Kidney glomerular epithelial cell (primary cell): Measurements from ENCODE around the gene EIF6.

ENCODE experiments used
- DNase-seq: peaks from one replicate; lab custom pipeline; 2025; lab: John Stamatoyannopoulos, UW

Gene EIF6

DNA sequence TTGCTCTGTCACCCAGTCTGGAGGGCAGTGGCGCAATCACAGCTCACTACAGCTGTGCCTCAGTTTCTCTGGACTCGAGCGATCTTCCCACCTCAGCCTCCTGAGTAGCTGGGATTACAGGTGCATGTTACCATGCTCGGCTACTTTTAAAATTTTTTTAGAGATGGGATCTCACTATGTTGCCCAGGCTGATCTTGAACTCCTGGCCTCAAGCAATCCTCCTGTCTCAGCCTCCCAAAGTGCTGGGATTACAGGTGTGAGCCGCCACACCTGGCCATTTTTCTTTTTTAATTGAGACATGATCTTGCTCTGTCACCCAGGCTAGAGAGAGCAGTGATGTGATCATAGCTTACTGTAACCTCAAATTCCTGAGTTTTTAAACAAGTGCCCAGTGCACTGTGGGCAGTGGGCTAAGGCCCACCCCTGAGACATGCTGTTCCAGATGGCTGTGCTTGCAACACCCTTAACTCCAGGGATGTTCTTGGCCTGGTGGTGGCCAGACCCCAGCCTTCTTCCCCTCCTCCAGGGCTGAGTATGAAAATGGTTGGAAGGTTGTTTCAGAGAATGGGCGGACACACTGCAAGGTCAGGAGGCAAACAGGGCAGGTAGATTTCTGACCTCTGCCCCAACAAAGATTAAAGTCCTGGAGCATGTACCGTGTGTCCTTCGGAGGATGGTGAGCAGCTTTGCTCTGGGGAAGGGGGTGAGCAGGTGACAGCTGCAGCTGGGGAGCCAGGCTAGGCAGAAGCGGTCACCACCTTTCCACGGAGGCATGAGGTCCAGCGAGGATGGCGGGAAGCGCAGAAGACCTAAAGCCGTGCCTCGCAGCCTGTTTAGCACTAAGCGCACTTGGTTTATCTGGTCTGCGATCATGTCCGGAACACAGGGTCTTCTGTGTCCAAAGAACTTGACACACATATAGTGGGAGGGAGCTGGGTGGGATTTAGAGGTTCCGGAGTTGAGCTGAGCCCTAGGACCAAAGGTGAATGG is 9.0 kb upstream of the EIF6 start:
- DNase-seq, result no peak

DNA sequence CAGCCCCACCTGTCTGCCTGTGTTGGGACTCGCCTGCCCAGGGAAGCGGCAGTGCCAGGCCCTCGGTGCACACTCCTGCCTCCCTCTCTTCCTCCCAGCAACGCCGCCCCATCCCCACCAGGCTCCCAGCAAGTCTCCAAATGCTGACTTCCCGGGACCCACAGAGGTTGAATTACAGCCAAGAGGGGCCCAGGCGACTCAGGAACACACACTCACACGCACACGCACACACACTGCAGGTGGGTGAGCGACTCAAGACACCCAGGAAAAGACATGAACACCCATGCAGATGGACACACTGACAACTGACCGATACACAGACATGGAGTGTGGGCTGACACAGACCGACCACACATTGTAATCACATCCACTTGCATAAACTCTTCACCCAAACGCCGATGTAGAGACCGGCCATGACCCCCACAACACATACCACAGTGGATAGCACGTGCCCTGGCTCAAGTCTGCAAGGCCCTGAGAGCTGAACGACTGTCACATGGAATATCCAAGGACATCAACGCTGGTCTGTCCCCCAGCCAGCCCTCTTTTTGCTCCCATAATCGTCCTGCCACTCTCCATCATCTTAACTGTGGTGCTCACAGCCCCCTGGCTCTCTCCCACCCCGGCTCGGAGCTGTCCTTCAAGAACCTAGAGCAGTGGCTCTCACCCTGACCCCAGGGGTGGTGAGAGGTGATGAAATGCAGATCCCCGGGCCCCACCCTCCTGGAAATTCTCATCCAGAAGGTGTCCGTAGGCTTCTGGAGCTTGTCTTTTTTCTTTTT is 8.1 kb upstream of the EIF6 start:
- DNase-seq, result no peak

- DNase-seq, result no peak
Observed at GRCh38 chr20:35291654-35292503, 7.3 kb upstream of the EIF6 start, which contains the start of gene FAM83C. TSS of gene FAM83C (minus strand) at chr20:35292425. CDS start at chr20:35292304, 121 bp downstream.

DNA sequence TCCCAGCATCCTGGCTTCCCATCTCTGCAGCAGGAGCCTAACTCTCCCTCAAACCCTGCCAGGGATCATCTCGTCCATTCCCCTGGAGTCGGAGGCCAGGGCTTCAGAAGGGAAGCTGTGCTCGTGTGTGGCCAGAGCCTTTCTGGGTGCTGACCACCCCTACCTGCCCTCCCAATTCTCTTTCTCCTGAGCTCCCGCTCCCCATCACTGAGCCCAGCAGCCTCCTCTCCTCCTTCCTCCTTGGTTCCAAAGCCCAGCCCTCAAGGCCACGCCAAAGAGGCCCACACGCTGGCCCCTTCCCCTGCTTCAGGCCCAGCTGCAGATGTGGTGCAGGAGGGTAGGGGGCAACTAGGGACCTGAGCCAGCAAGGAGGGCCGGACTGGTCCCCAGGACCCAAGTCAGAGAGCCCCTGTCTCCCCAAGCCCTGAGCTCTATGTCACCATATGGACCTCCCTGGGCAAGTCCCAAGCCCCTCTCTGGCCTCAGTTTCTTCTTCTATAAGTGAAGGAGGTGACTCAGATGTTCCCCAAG is 6.4 kb upstream of the EIF6 start:
- no peak for DNase-seq

- DNase-seq, result no peak
Observed at GRCh38 chr20:35290186-35290886, 5.8 kb upstream of the EIF6 start.

DNA sequence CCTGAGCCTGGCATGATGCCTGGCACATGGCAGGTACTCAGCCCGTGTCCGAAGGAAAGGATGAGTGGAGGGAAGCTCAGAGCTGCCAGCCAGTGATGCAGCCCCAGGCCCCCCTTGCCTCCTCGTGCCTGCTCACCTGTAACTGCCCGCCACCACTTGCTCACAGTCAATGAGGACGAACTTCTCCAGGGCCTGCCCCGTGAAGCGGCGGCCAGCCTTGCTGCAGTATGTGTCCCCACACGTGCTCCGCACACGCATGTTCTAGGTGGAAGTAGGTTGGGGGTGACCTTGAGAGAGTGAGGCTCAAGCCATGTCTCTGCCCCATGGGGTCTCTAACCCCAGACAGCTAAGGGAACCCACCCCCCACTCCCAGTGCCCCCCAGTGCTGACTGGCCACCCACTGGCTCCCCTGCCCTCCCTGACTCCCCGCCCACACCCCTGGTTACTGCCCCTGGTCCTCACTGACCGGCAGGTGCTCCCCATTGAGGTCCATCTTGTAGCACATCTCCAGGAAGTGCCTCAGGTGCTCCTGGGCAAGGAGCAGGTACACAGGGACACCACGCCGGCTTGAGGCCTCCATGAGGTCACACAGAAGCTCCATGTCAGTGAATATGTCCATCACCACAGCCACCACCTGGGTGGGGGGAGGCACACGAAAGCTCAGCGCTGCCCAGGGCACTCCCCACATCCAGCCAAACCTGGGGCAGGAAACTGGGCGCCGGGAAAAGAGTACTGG is 3.9 kb upstream of the EIF6 start:
- no peak for DNase-seq

- DNase-seq, result no peak
Observed at GRCh38 chr20:35287509-35288324, 3.1 kb upstream of the EIF6 start.

GRCh38 chr20:35286899-35287508 is 2.4 kb upstream of the EIF6 start:
- no peak for DNase-seq

DNA sequence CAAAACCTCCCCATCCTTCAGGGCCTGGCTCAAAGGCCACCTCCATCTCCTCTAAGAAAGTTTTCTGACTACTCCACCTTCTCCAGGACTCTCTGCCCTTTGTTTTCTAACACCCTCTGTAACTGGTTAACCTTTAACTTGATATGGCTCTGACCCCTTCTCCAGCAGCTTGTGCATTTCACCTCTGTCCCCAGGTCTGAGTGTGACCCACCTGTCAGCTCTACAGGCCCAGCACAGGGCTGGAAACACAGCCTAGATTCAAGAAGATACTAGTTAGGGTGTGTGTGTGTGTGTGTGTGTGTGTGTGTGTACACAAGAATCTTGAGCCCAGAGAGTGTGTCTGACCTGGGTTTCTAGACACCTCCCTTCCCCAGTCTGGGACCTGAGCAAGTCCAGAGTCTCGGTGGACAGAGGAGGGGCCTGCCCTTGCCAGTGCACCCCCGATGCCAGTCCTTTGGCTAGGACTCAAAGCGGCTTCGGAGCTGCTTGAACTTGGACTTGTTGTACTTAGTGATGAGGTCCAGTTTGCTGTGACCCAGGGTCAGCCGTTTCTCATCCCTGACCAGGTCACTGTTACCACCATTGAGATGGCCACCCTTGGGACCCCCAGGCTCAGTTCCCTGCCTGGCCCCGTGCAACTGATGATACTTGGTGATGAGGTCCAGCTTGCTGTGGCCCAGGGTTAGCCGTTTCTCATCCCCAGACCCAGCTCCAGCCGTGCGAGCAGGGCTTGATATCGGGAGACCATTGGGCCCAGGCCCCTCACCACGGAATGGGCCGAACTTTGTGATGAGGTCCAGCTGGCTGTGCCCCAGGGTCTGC is 1.7 kb upstream of the EIF6 start:
- DNase-seq, result no peak

DNA sequence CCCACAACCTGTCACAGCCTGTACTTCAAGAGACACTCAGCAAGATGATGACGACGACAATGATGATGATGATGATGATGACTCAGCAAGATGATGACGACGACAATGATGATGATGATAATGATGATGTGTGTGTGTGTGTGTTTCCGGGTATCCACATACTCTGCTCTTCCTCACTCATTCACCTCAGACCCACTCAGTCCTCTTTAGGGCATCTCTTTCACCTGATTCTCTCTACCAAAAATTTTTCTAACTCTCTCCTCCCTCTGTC is 1.2 kb upstream of the EIF6 start:
- no peak for DNase-seq

GRCh38 chr20:35284992-35285805 is 627 bp upstream of the EIF6 start:
- DNase-seq, result no peak

DNA sequence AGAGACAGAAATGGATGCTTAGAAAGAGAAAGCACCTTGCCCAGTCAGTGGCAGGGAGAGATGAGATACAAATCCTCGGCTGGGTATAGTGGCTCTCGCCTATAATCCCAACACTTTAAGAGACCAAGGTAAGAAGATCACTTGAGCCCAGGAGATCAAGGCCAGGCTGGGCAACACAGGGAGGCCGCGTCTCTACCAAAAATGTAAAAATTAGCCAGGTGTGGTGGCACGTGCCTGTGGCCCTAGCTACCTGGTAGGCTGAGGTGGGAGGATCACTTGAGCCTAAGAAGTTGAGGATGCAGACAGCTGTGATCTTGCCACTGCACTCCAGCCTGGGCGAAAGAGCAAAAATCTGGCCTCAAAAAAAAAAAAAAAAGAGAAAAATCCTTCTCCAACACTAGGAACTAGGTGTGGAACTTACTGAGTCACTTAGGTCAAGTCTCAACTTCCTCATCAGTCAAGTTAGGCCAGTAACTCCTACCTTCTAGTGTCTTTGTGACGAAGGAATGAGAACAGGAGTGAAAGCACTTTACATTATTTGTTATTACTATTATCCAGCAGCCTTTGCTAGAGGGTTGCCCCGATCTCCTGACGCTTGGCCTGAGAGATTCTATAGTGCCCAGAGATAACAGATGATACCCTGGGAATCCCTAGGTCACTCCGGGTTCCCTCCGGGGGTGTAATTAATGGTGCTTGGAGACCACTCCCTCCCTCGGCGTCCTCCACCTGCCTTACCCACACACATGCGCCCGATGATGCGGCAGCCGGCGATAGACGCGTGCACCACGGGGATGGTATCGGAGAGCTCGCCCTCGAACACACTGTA is 918 bp downstream of the EIF6 start:
- no peak for DNase-seq

DNA sequence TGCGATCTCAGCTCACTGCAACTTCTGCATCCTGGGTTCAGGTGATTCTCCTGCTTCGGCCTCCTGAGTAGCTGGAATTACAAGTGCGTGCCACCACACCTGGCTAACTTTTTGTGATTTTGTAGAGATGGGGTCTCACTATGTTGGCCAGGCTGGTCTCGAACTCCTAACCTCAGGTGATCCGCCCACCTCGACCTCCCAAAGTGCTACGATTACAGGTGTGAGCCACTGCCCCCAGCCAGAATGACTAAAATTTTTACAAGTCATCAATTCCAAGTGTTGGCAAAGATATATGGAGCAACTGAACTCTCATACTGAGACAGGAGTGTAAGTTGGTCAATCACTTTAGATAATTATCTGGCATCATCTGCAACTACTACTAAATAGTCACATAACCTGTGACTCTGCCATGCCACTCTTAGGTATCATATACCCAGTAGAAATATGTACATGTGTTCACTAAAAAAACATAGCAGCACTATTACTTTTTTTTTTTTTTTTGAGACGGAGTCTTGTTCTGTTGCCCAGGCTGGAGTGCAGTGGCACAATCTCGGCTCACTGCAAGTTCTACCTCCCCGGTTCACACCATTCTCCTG is 3.0 kb downstream of the EIF6 start:
- no peak for DNase-seq

DNA sequence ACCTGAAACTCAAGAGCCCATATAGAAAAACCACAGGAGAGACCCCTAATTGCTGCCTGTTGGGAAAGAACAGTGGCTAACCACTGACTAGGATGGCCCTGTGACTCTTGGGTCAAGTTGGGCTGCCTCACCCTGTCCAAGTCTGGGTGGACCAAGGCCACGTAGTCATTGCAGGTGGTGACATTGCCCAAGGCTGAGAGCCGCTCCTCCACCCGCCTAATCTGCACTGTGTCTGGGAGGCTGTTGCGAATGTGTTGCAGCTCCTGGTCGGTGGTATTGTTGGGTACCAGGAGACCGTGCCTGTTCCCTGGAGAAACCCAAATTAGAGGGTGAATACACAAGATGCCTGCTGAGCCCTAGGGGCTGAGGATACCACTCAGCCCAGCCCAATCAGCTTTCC is 4.0 kb downstream of the EIF6 start:
- no peak for DNase-seq

DNA sequence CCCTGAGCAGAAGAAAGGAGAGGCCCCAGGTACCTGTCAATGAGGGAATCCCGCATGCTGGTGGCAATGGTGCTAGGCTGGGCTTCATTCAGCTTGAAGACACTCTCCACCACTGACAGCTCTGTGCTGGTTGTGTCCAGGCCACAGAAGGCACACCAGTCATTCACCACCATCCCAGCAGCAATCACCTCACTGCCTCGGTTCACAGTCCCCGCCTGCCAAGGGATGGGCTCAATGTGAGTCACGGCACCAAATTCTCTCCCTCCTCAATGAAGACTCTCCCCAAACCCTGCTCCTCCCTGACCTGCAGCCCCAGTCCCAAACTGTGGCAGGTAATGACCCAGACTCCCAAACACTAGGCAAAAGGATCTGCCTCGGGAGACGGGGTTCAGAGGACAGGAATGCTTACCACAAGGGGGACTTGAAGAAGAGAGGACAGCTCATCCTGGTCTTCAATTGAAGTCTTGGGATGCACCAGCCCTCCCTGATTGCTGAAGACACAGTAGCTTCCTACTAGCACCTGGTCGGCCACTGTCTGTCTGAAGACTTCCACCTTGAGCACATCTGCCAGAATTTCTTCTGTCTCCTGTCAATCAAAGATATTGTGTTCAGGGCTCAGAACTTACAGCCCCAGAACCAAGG is 4.9 kb downstream of the EIF6 start:
- DNase-seq, result no peak

DNA sequence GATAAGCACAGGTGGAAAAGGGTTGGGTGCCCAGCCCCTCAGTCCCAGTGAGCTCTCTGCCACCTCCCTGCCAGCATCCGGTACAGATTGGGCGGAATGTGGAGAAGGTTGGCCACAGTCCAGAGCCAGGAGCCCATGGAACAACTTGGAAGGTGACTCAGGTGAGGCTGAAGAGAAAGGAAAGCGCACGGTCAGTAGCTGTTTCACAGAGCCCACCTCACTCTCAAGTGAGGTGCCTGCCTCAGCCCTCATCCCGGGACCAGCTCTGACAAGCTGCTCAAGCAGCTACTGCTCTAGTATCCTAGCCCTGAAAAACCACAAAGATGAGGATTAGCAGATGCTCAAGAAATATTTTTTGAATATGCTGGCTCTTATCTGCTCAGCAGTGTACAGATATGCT is 5.5 kb downstream of the EIF6 start:
- no peak for DNase-seq
